Prostate gland (tissue), 2 donors: ENCODE data around the gene VPS13D.

Source experiments
- CTCF ChIP-seq, 4 experiments: fragments of 200-600 bp in 2 of 4; fragments of 450-650 bp in 2 of 4; sonication (generic) in 2 of 4; IDR thresholded peaks; 1 replicate in 3 of 4; 2 replicates in 1 of 4; pipeline ENCODE4 v1.5.1; 2016 to 2019; ENCODE audit warnings: antibody characterized with exemption in 4 of 4, mild to moderate bottlenecking in 2 of 4, moderate library complexity in 2 of 4
- POLR2A ChIP-seq: fragments of 450-650 bp; IDR thresholded peaks from one replicate; pipeline ENCODE4 v1.6.1; 2016; ENCODE audit warnings: antibody characterized with exemption, mild to moderate bottlenecking

- TF ChIP-seq CTCF (IDR thresholded peaks at IDR 0.05) (no peak), POLR2A (no peak)
Observed at GRCh38 chr1:12420171-12420570, 190.3 kb downstream of the VPS13D start.
